Right kidney (tissue), 1 donor: ENCODE measurements around the gene MSL2.
"Not testable (repeated sequence)": the region's sequence is repeated elsewhere in the genome, so short reads cannot be mapped to it uniquely, and the experiment has no call there.

Source experiments
- DNase-seq: peaks from one replicate; pipeline ENCODE4 v3.0.0-alpha.2; 2016

MSL2 gene

GRCh38 chr3:136149667-136150066 is 46.5 kb downstream of the MSL2 start:
- no peak for DNase-seq

GRCh38 chr3:136146981-136147729 is 49.0 kb downstream of the MSL2 start:
- DNase-seq = no peak

GRCh38 chr3:136144397-136144796 is 51.7 kb downstream of the MSL2 start:
- not testable (repeated sequence) for DNase-seq

GRCh38 chr3:136142592-136142991 is 53.5 kb downstream of the MSL2 start:
- DNase-seq = no peak

GRCh38 chr3:136141891-136142290 is 54.2 kb downstream of the MSL2 start:
- no peak for DNase-seq

GRCh38 chr3:136141291-136141785 is 54.8 kb downstream of the MSL2 start:
- DNase-seq = no peak

- DNase-seq = no peak
These were observed 59.7 kb downstream of the MSL2 start for GRCh38 chr3:136136454-136136853.

GRCh38 chr3:136135039-136135802 is 60.9 kb downstream of the MSL2 start:
- no peak for DNase-seq

- DNase-seq = no peak
These were observed 62.0 kb downstream of the MSL2 start for GRCh38 chr3:136134091-136134490.

- DNase-seq = not testable (repeated sequence)
These were observed 64.5 kb downstream of the MSL2 start for GRCh38 chr3:136131647-136132046.

- DNase-seq = no peak
These were observed 74.1 kb downstream of the MSL2 start for GRCh38 chr3:136122006-136122405.

- DNase-seq = no peak
These were observed 75.5 kb downstream of the MSL2 start for GRCh38 chr3:136120373-136121348.

- not testable (repeated sequence) for DNase-seq
These were observed 76.4 kb downstream of the MSL2 start for GRCh38 chr3:136119783-136120182.

- DNase-seq = not testable (repeated sequence)
These were observed 76.8 kb downstream of the MSL2 start for GRCh38 chr3:136119332-136119731.

GRCh38 chr3:136114421-136114820 is 81.7 kb downstream of the MSL2 start:
- no peak for DNase-seq

- DNase-seq = no peak
These were observed 85.7 kb downstream of the MSL2 start for GRCh38 chr3:136110481-136110880.

GRCh38 chr3:136109499-136109898 is 86.6 kb downstream of the MSL2 start:
- no peak for DNase-seq

- DNase-seq = no peak
These were observed 90.0 kb downstream of the MSL2 start for GRCh38 chr3:136106101-136106500.

- no peak for DNase-seq
These were observed 91.1 kb downstream of the MSL2 start for GRCh38 chr3:136105044-136105443.
